Spleen (tissue), 11 donors: ENCODE results near the gene SIGLEC1. TPM values are rescaled to one million over a fixed set of nuclear protein-coding genes. Genes with fewer than 3 reads are reported as not detected.

Source experiments
- DNase-seq: peaks from one replicate; pipeline ENCODE4 v3.0.0-alpha.2; 2020
- H3K27ac ChIP-seq, 8 donors: fragments of 200-600 bp; sonication (generic) in 7 of 8; 1 replicate in 4 of 8; 2 replicates in 4 of 8; pipeline versions ENCODE4 v1.5.0 to v1.8.0; 2016 to 2021; ENCODE audit warnings: inconsistent platforms in 4 of 8, mild to moderate bottlenecking in 4 of 8, moderate library complexity in 1 of 8
- H3K27me3 ChIP-seq, 7 donors: fragments of 200-600 bp; sonication (generic) in 6 of 7; replicated peaks in 1 of 7; 1 replicate in 4 of 7; 2 replicates in 3 of 7; pipeline versions ENCODE4 v1.5.0 to v1.8.0; 2016 to 2021; ENCODE audit warnings: inconsistent platforms in 3 of 7, mild to moderate bottlenecking in 1 of 7
- H3K36me3 ChIP-seq, 6 donors: fragments of 200-600 bp; sonication (generic) in 5 of 6; 1 replicate in 4 of 6; 2 replicates in 2 of 6; pipeline versions ENCODE4 v1.5.0 to v1.8.0; 2016 to 2021; ENCODE audit warnings: inconsistent platforms in 2 of 6
- H3K4me1 ChIP-seq, 6 donors: fragments of 200-600 bp; sonication (generic) in 5 of 6; 1 replicate in 3 of 6; 2 replicates in 3 of 6; pipeline versions ENCODE4 v1.5.0 to v1.8.0; 2016 to 2021; ENCODE audit warnings: inconsistent platforms in 3 of 6
- H3K4me3 ChIP-seq, 8 donors: fragments of 200-600 bp; sonication (generic) in 7 of 8; 1 replicate in 4 of 8; 2 replicates in 4 of 8; pipeline versions ENCODE4 v1.5.0 to v1.8.0; 2016 to 2021; ENCODE audit warnings: inconsistent platforms in 4 of 8, mild to moderate bottlenecking in 4 of 8, moderate library complexity in 2 of 8
- H3K9me3 ChIP-seq, 8 donors: fragments of 200-600 bp; sonication (generic) in 7 of 8; 1 replicate in 4 of 8; 2 replicates in 4 of 8; pipeline versions ENCODE4 v1.5.0 to v1.8.0; 2016 to 2021; ENCODE audit warnings: inconsistent platforms in 4 of 8
- POLR2A ChIP-seq, 3 donors: fragments of 450-650 bp; IDR thresholded peaks; one replicate each; pipeline ENCODE4 v1.5.1; 2017; ENCODE audit warnings: antibody characterized with exemption in 3 of 3, mild to moderate bottlenecking in 1 of 3
- POLR2AphosphoS5 ChIP-seq, 3 donors: sonication (generic); formaldehyde crosslinking; IDR thresholded peaks; one replicate each; pipeline ENCODE4 v1.5.1; 2017; ENCODE audit warnings: antibody characterized with exemption in 3 of 3
- WGBS, 5 donors: extraction: QIAGEN DNeasy Blood & Tissue Kit in 3 of 5; methylation state at CpG; one replicate each; pipeline versions ENCODE4 v1.1.5 to v1.1.7; 2013 to 2018; 5-methylcytosine and 5-hydroxymethylcytosine counted together
- intact Hi-C: fragments of 100-400 bp; cut with DNase I; formaldehyde crosslinking; loops from one replicate; pipeline ENCODE4 v1.15.0; 2023; ENCODE audit warnings: low total_unique reads
- polyA plus RNA-seq, 3 donors: library from polyadenylated mRNA; stranded (reverse); fragments of 200-250 nt; gene quantifications; one replicate each; pipeline ENCODE4 v1.2.1, GENCODE V29; 2013
- total RNA-seq, 7 donors: library from RNA; depleted of rRNA in 3 of 7; stranded (reverse); fragments of >200 nt in 3 of 7; fragmentation: NEBNext Ultra II Directional in 4 of 7; extraction: Animal tissue kit (Norgen Biotek cat#: 25700) in 4 of 7; gene quantifications; one replicate each; pipeline versions ENCODE4 v1.1.0 to v1.2.1, GENCODE V29; 2016 to 2021
- TF ChIP-seq, protein P1 (sequence below), 11 experiments: fragments of 200-600 bp in 7 of 11; fragments of 450-650 bp in 4 of 11; sonication (generic) in 4 of 11; IDR thresholded peaks in 8 of 11; conservative IDR thresholded peaks in 3 of 11; 1 replicate in 7 of 11; 2 replicates in 4 of 11; pipeline versions ENCODE4 v1.4.0 to v1.8.0; 2016 to 2021; ENCODE audit warnings: antibody characterized with exemption in 11 of 11, inconsistent platforms in 4 of 11, mild to moderate bottlenecking in 1 of 11
- donor health status: healthy with polysubstance abuse.
- donor health status: DM: no; HTN: no; CAD: no; lungs with moderate emphysema.
- donor health status: DM: no; HTN: no; CAD: no.
- donor health status: Bipolar disorder and iron deficiency.
- donor health status: healthy.
- donor health status: DM: no; HTN: no; CAD: no.
- donor health status: DM: yes; HTN: yes; CAD: no.

SIGLEC1 gene
- total and polyA plus RNA-seq, 10 donors = 3.0 to 50.2 (median 14.9) TPM

GRCh38 chr20:3710703-3711483 lies 1.5 kb downstream of the SIGLEC1 start:
- H3K9me3 ChIP-seq = no peaks in the 10 kb centered on the region
- H3K4me1 ChIP-seq = peaks cover 7 to 56% (median 39%) of the 10 kb centered on the region in 6 donors
- DNase-seq = peak; percentile 91
- intact Hi-C loops = no loop called here
- WGBS, 5 donors = 18 to 38% (median 30%) methylated on average over 13 to 18 of the region's 18 CpGs
- no peaks in the 10 kb centered on the region for H3K36me3 ChIP-seq
- H3K27ac ChIP-seq = peak overlapping the region in 5 of 8 donors; percentile 32 to 67 (median 54)
- no peak for TF ChIP-seq POLR2A (IDR thresholded peaks at IDR 0.05)
- TF ChIP-seq, protein P1, sequence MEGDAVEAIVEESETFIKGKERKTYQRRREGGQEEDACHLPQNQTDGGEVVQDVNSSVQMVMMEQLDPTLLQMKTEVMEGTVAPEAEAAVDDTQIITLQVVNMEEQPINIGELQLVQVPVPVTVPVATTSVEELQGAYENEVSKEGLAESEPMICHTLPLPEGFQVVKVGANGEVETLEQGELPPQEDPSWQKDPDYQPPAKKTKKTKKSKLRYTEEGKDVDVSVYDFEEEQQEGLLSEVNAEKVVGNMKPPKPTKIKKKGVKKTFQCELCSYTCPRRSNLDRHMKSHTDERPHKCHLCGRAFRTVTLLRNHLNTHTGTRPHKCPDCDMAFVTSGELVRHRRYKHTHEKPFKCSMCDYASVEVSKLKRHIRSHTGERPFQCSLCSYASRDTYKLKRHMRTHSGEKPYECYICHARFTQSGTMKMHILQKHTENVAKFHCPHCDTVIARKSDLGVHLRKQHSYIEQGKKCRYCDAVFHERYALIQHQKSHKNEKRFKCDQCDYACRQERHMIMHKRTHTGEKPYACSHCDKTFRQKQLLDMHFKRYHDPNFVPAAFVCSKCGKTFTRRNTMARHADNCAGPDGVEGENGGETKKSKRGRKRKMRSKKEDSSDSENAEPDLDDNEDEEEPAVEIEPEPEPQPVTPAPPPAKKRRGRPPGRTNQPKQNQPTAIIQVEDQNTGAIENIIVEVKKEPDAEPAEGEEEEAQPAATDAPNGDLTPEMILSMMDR (IDR thresholded peaks at IDR 0.05 in 8 of 11, conservative IDR thresholded peaks at IDR 0.05 in 3 of 11) = peak; percentile 69 to 96 (median 91)
- TF ChIP-seq POLR2AphosphoS5 (IDR thresholded peaks at IDR 0.05) = peak in 2 of 3 donors; percentile 35 to 43
- peaks cover 0 to 11% (median 0%) of the 10 kb centered on the region in 7 donors for H3K27me3 ChIP-seq
- peak overlapping the region in 4 of 8 donors; percentile 7 to 51 (median 27) for H3K4me3 ChIP-seq

DNA sequence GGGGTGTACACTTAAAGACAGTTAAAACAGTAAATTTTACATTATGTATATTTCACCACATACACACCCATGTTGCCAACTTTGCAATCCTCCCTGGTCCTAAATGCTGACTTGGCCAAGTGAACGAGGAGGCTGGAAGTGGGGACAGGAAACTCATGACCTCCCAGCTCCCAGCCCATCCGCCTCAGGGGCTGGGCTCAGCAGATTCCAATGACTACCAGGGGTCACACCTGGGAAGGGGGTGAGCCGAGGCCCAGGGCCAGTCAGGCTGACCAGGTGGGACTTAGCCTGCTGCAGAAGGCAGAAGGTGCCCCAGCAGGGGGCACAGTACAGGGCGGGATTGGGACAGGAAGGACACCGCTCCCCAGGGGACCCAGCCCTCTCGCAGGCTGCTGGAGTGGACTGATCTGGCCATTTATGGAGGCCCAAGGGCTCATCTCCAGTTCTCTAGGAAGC lies 2.4 kb downstream of the SIGLEC1 start:
- peaks cover 7 to 56% (median 39%) of the 10 kb centered on the region in 6 donors for H3K4me1 ChIP-seq
- peak overlapping the region in 5 of 8 donors; percentile 32 to 67 (median 54) for H3K27ac ChIP-seq
- TF ChIP-seq, protein P1 (IDR thresholded peaks at IDR 0.05 in 8 of 11, conservative IDR thresholded peaks at IDR 0.05 in 3 of 11) = no peak
- TF ChIP-seq POLR2A (IDR thresholded peaks at IDR 0.05) (no peak), POLR2AphosphoS5 (IDR thresholded peaks at IDR 0.05) (peak; percentile 47 to 65 (median 52))
- intact Hi-C loops = no loop called here
- peak; percentile 76 for DNase-seq
- H3K36me3 ChIP-seq = no peaks in the 10 kb centered on the region
- H3K4me3 ChIP-seq = no peak overlapping the region
- H3K9me3 ChIP-seq = no peaks in the 10 kb centered on the region
- 30 to 48% (median 40%) methylated on average over 3 to 6 of the region's 6 CpGs for WGBS, 5 donors
- H3K27me3 ChIP-seq = peaks cover 0 to 11% (median 0%) of the 10 kb centered on the region in 7 donors

DNA sequence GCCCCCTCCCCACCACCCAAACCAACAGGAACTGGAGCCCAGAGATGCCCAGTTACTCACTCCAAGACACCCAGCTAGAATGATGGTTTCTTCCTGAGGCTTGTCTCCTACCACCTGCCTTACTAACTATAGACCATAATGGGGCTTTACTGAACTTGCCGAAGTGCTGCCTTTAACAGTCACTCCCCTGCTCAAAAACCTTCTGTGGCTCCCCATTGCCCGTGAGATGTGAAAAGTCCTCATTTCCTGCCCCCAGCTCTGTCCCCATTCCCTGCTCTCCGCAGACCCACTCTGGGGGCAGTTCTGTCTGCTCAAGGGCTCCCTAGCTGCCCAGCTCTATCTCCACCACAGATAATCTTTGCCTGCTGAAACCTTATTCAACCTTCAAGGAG lies 4.9 kb downstream of the SIGLEC1 start:
- DNase-seq = peak; percentile 15
- WGBS, 5 donors = 75 to 94% (median 91%) methylated on average over 3 of the region's 3 CpGs
- H3K9me3 ChIP-seq = no peaks in the 10 kb centered on the region
- peaks cover 7 to 36% (median 23%) of the 10 kb centered on the region in 6 donors for H3K4me1 ChIP-seq
- no peak for TF ChIP-seq POLR2AphosphoS5 (IDR thresholded peaks at IDR 0.05)
- TF ChIP-seq, protein P1 (IDR thresholded peaks at IDR 0.05 in 8 of 11, conservative IDR thresholded peaks at IDR 0.05 in 3 of 11) = no peak
- TF ChIP-seq POLR2A (IDR thresholded peaks at IDR 0.05) = no peak
- H3K4me3 ChIP-seq = no peak overlapping the region
- H3K27ac ChIP-seq = no peak overlapping the region
- intact Hi-C loops = no loop called here
- peaks cover 0 to 14% (median 0%) of the 10 kb centered on the region in 6 donors for H3K36me3 ChIP-seq
- H3K27me3 ChIP-seq = peaks cover 0 to 17% (median 0%) of the 10 kb centered on the region in 7 donors
